ENCODE measurements around the gene SEPTIN6. TPM values are rescaled to one million over a fixed set of nuclear protein-coding genes. Genes with fewer than 3 reads are reported as not detected.

The SEPTIN6 gene
- total RNA-seq, 1 donor from 2014 or later, result 27.6 TPM

- peak; percentile 3 for DNase-seq (ENCODE audit: low read depth)
- TF ChIP-seq CTCF (conservative IDR thresholded peaks at IDR 0.05; ENCODE audit: low read depth, low read length), result peak; percentile 68
- no peak overlapping the region for H3K4me3 ChIP-seq (ENCODE audit: low read depth, low read length)
Measured at GRCh38 chrX:119698845-119699244, 5.9 kb upstream of the SEPTIN6 start.

- DNase-seq (ENCODE audit: low read depth), result no peak
- no peak overlapping the region for H3K4me3 ChIP-seq (ENCODE audit: low read depth, low read length)
- no peak for TF ChIP-seq CTCF (conservative IDR thresholded peaks at IDR 0.05; ENCODE audit: low read depth, low read length)
Measured at GRCh38 chrX:119696251-119696890, 3.4 kb upstream of the SEPTIN6 start.

GRCh38 chrX:119695535-119696050 is 2.6 kb upstream of the SEPTIN6 start:
- no peak for DNase-seq (ENCODE audit: low read depth)
- no peak for TF ChIP-seq CTCF (conservative IDR thresholded peaks at IDR 0.05; ENCODE audit: low read depth, low read length)
- H3K4me3 ChIP-seq (ENCODE audit: low read depth, low read length), result no peak overlapping the region

- no peak for DNase-seq (ENCODE audit: low read depth)
- H3K4me3 ChIP-seq (ENCODE audit: low read depth, low read length), result no peak overlapping the region
- no peak for TF ChIP-seq CTCF (conservative IDR thresholded peaks at IDR 0.05; ENCODE audit: low read depth, low read length)
Measured at GRCh38 chrX:119694601-119695534, 1.9 kb upstream of the SEPTIN6 start.

- TF ChIP-seq CTCF (conservative IDR thresholded peaks at IDR 0.05; ENCODE audit: low read depth, low read length), result no peak
- no peak overlapping the region for H3K4me3 ChIP-seq (ENCODE audit: low read depth, low read length)
- DNase-seq (ENCODE audit: low read depth), result no peak
Measured at GRCh38 chrX:119693996-119694451, 1.1 kb upstream of the SEPTIN6 start.

GRCh38 chrX:119692191-119693039 is 553 bp downstream of the SEPTIN6 start:
- H3K4me3 ChIP-seq (ENCODE audit: low read depth, low read length), result peak overlapping the region; percentile 66
- no peak for DNase-seq (ENCODE audit: low read depth)
- no peak for TF ChIP-seq CTCF (conservative IDR thresholded peaks at IDR 0.05; ENCODE audit: low read depth, low read length)

Data from epithelial cell of proximal tubule (primary cell).